Astrocyte of the cerebellum (primary cell): ENCODE data around the gene MRPL44.
A peak's percentile ranks its signal among the peaks of the same experiment; 100 is the strongest.

Experiments
- DNase-seq: peaks from one replicate; pipeline ENCODE4 v3.0.0-alpha.2; 2011; ENCODE audit warnings: low read depth
- H3K4me3 ChIP-seq: 2 replicates; pipeline ENCODE4 v1.5.1; 2011; ENCODE audit warnings: mild to moderate bottlenecking, low read depth, low read length, moderate library complexity
- in situ Hi-C: cut with HindIII; loops from 2 replicates; pipeline ENCODE4 v1.10.0; 2017; ENCODE audit warnings: low sequenced_read_pairs
- TF ChIP-seq, protein P1 (sequence below): IDR thresholded peaks from 2 replicates; pipeline ENCODE4 v1.5.1; 2012; ENCODE audit warnings: low read length, low read depth, moderate library complexity, mild to moderate bottlenecking; ENCODE audit errors: missing control alignments

Gene MRPL44

DNA sequence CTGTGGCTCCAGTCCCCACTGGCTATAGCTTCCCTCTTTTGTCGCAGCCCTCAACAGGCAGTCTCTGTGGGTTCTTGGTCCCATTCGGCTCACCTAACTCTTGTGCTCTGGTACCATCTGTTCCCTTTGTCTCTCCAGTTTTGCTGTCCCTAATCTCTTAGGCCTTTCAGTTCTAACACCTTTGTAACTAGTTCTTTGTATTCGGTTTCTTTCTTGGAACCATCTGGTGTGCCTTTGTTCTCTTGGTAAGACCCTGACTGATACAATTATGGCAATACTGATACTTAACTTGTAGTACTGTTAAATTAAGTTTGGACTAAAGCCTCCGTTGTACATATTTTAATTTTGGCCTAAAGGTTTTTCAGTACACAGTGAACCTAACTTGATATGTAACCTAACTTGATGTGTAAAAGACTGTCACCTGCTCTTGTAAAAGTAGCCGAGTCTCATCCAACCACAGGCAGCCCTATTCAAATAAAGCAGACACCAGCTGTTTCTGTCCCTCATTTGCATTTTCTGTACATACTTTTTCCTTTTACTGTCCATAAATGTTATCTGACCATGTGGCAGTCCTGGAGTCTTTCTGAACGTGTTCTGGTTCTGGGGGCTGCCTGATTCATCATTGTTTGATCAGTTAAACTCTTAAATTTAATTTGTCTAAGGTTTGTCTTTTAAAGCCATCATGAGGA lies 4.8 kb upstream of the MRPL44 start:
- no peak for DNase-seq

GRCh38 chr2:223954401-223954800 lies 2.9 kb upstream of the MRPL44 start:
- H3K4me3 ChIP-seq, result no peak overlapping the region
- in situ Hi-C loops, result no loop called here
- TF ChIP-seq, protein P1, sequence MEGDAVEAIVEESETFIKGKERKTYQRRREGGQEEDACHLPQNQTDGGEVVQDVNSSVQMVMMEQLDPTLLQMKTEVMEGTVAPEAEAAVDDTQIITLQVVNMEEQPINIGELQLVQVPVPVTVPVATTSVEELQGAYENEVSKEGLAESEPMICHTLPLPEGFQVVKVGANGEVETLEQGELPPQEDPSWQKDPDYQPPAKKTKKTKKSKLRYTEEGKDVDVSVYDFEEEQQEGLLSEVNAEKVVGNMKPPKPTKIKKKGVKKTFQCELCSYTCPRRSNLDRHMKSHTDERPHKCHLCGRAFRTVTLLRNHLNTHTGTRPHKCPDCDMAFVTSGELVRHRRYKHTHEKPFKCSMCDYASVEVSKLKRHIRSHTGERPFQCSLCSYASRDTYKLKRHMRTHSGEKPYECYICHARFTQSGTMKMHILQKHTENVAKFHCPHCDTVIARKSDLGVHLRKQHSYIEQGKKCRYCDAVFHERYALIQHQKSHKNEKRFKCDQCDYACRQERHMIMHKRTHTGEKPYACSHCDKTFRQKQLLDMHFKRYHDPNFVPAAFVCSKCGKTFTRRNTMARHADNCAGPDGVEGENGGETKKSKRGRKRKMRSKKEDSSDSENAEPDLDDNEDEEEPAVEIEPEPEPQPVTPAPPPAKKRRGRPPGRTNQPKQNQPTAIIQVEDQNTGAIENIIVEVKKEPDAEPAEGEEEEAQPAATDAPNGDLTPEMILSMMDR, result no peak
- peak; percentile 55 for DNase-seq

More for the DNA sequence above, 4.8 kb upstream of the MRPL44 start:
- TF ChIP-seq, protein P1, result no peak
- in situ Hi-C loops, result no loop called here
- no peak overlapping the region for H3K4me3 ChIP-seq

GRCh38 chr2:223956300-223956699 lies 963 bp upstream of the MRPL44 start:
- DNase-seq, result no peak
- no peak overlapping the region for H3K4me3 ChIP-seq
- TF ChIP-seq, protein P1, result no peak
- in situ Hi-C loops, result no loop called here

- DNase-seq, result no peak
- in situ Hi-C loops, result no loop called here
- no peak overlapping the region for H3K4me3 ChIP-seq
- TF ChIP-seq, protein P1, result no peak
These were observed 2.4 kb downstream of the MRPL44 start for GRCh38 chr2:223959688-223960087.

- H3K4me3 ChIP-seq, result no peak overlapping the region
- TF ChIP-seq, protein P1, result no peak
- in situ Hi-C loops, result no loop called here
- peak; percentile 57 for DNase-seq
These were observed 10.7 kb downstream of the MRPL44 start for GRCh38 chr2:223967981-223968380.

- H3K4me3 ChIP-seq, result no peak overlapping the region
- DNase-seq, result no peak
- TF ChIP-seq, protein P1, result no peak
- in situ Hi-C loops, result no loop called here
These were observed 12.1 kb downstream of the MRPL44 start for GRCh38 chr2:223969315-223969714.
